HG02571 (cell line): ENCODE data around the gene FCHO1.

ENCODE experiments used
- ATAC-seq: cut with Tn5 transposase; IDR thresholded peaks from one replicate; pipeline ENCODE4 v1.9.1; 2021; ENCODE audit warnings: mild to moderate bottlenecking, moderate library complexity; ENCODE audit not compliant: unreplicated experiment

Gene FCHO1

DNA sequence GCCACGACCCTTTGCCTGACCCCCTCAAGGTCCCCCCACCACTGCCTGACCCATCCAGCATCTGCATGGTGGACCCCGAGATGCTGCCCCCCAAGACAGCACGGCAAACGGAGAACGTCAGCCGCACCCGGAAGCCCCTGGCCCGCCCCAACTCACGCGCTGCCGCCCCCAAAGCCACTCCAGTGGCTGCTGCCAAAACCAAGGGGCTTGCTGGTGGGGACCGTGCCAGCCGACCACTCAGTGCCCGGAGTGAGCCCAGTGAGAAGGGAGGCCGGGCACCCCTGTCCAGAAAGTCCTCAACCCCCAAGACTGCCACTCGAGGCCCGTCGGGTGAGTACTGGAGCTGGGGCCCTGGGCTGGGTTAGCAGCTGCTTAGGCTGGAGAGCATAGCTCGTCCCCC lies 23.4 kb upstream of the FCHO1 start:
- no peak for ATAC-seq

DNA sequence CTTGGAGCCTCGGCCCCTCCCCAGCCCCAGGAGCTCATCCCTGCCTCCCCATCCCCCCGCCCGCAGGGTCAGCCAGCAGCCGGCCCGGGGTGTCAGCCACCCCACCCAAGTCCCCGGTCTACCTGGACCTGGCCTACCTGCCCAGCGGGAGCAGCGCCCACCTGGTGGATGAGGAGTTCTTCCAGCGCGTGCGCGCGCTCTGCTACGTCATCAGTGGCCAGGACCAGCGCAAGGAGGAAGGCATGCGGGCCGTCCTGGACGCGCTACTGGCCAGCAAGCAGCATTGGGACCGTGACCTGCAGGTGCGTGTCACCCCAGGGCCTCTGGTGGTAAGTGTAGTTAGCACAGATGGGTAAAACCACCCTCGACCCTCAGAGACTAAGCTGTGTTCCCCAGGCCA lies 18.1 kb upstream of the FCHO1 start:
- no peak for ATAC-seq

- ATAC-seq: no peak
Measured at GRCh38 chr19:17734146-17734545, 17.1 kb upstream of the FCHO1 start.

GRCh38 chr19:17735410-17735809 lies 15.9 kb upstream of the FCHO1 start:
- ATAC-seq: no peak

- no peak for ATAC-seq
Measured at GRCh38 chr19:17737690-17738153, 13.6 kb upstream of the FCHO1 start.

DNA sequence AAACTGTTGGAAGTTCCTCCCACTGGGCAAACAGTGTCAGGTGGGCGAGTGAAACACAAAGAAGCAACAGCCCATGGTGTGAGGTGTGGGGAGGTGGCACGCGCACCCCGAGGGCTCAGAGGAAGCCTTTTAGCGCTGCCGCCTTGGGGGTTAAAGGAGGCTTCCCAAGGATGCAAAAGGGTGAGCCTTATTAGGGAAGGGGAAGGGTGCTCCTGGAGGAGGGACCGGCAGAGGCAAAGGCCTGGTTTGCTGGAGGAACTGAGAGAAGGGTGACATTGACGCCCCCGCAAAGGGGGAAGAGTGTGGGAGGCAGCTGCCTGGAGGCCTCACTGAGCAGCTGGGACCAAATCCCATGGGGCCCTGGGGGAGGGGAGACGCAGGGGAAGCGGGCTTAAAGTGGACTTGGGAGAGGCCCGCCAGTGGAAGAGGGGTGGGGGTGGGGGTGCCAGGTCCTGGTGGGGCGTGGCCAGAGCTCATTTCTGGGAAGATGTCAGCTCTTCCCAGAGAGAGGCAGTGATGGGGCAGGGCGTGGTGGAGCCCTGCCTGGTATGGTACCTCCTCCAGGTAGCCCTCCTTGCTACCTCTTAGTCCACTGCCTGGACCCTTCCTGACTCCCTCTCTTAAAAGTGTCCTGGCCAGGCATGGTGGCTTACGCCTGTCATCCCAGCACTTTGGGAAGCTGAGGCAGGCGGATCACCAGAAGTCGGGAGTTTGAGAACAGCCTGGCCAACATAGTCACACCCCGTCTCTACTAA lies 12.0 kb upstream of the FCHO1 start:
- ATAC-seq: peak; percentile 58

GRCh38 chr19:17741456-17741855 lies 9.8 kb upstream of the FCHO1 start:
- ATAC-seq: no peak

DNA sequence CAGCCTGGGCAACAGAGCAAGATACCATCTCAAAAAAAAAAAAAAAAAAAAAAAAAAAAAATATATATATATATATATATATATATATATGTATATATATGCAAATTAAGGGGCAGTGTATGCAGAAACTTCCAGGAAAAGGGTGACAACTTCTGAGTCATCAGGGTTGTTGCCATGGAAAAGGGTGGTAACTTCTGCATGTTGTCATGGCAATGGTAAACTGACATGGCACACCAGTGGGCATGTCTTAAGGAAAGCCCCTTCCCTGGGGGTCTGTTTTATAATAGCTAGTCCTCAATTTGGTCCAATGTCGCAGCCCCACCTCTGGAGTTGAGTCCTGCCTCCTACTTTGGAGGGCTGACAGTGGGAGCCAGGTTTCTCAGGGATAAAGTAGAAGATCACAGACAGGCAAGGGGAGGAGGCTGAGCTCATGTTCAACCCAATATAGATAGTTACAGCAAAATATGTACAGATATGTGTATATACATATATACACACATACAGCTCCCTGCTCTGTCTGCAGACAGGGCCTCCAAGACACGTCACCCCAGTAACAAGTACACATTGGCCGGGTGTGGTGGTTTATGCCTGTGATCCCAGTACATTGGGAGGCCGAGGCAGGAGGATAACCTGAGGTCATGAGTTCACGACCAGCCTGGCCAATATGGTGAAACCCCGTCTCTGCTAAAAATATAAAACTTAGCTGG lies 7.2 kb upstream of the FCHO1 start:
- no peak for ATAC-seq

DNA sequence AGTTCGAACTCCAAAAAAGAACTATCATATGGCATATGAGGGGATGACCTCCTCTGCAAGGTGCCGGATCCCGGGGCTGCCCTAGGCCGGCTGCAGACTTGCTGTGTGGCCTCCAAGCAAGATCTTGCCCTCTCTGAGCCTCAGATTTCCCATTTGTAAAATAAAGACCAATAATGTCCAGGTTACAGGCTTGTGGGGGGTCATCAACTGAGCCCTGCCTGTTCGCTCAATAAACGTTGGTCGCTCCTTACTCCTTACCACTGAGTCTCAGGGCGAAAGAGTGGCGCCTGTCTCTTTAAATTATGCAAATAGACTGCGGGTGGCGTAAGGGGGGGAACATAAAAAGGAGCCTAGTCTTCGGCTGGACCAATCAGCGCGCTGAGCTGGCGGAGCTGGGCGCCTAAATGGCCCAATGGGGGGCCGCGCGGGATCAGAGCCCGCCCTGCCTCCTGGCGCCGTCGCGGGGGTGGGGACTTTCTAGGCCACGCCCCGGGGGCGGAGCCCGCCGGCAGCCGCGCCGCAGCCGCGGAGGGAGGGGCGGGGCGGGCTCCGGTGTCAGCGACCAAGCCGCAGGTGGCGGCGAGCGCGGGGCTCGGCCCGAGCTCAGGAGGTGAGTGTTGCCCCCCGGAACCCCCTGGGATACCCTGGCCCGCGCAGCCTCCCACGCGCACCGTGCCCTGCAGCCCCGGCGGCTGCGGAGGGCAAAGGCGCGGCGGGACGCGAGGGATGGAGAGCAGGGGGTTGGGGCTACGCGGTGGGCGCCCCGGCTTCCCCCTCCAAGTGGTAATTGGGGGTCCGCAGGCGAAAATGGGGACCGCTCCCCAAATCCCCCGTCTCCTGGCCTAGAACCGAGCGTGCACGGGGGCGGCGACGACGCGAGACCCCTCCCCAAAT lies 3.8 kb upstream of the FCHO1 start:
- ATAC-seq: peak; percentile 87

- no peak for ATAC-seq
Measured at GRCh38 chr19:17748884-17749638, 2.2 kb upstream of the FCHO1 start.

- ATAC-seq: no peak
Measured at GRCh38 chr19:17749912-17750317, 1.4 kb upstream of the FCHO1 start.

DNA sequence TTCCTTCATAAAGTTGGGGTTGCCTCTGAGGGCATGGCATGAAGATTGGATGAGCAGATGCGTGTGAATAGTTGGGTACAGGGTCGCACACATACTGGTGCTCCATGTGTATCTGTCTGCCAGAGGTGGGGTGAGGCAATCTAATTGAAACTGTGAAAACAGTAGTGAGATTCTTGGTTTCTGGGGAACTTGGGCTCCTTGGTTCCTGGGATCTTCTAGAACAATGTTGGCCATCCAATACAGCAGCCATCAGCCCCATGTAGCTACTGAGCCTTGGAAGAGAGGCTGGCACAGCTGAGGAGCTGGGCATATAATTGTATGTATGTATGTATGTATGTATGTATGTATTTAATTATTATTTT lies 616 bp downstream of the FCHO1 start:
- ATAC-seq: no peak

- no peak for ATAC-seq
Measured at GRCh38 chr19:17752865-17753639, 1.8 kb downstream of the FCHO1 start.

DNA sequence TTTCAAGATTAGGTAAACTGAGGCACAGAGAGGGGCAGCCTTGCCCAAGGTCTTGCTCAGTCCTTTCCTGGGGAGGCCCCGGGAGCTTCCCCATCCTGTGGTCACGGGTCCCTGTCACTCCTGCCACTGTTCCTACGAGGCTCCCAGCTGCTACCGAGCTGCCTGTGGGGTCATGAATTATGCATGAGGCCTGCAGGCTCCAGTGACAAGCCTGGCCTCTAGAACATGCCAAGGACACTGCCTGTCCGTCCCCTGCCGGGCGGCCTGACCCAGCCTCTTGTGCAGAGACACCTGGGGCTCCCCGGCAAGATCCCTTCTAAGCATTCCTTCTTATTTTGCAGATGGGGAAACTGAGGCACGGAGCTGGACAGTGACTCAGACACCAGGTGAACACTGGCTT lies 2.7 kb downstream of the FCHO1 start:
- ATAC-seq: no peak

- peak; percentile 45 for ATAC-seq
Measured at GRCh38 chr19:17754634-17755442, 3.6 kb downstream of the FCHO1 start.

DNA sequence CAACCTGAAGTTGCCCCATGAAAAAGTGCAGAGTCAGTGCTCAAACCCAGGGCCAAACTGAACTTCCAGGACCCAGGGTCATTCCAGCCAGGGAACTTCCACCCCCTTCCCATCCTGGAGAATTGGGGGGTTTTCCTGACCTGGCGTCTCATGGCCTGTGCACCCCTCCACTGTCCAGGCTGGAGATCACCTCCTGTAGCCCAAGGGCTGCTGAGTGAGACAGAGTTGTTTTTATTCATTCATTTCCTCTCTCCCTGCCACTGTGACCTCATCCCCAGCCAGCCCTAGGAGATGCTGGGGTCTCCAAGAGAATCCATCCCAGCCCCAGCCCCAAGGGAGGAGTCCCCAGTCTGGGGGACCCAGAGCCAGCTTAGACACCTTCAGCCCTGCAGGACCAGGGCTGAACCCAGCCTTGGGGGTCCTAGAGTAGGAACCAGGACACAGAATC lies 4.2 kb downstream of the FCHO1 start:
- ATAC-seq: no peak

DNA sequence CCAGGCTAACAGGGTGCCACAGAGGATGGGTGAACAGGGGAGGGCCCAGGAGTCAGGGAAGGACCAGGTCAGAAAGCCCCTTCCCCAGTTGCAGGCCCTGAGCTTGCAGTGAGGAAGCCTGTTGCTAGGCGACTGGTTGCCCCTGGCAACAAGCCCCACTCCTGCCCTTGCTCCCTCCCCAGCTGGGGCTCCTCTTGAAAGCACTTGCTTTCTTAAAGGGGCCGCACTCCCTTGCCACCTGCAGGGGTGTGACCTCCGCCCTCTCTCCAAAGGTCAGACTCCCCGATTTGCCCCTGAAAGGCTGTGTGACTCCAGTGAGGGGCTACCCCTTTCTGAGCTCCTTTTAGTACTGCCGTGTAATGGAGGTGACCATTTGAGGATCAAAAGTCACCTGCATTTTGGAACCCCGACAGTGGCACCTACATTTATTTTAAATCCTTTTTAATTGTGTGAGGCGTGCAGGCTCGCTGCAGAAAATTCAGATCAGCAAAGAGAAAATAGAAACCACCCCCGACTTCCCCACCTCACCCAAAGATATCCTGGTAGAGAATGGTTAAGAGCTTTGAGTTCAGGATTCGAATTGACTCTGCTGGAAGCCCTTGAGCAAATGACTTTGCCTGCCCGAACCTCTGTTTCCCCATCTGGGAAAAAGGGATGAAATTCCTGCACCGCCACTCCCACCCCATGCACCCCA lies 4.8 kb downstream of the FCHO1 start:
- ATAC-seq: no peak

DNA sequence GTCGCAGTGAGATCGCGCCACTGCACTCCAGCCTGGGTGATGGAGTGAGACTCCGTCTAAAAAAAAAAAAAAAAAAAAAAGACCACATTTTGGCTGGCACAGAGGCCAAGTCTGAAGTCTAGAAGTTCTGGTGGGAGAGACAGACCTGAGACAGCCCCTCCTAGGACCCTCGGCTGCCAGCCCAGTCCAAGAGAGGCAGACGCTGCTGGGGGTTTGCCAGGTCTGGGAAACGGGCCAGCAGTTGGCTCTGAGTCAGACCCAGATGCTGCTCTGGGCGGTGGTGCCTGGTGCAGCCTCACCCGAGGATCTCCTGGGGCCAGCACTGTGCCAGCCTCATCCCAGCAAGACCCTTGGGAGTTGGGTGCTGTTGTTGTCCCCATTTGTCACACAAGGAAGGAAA lies 5.8 kb downstream of the FCHO1 start:
- ATAC-seq: no peak

GRCh38 chr19:17758515-17758914 lies 7.2 kb downstream of the FCHO1 start:
- ATAC-seq: no peak
